ENCODE measurements around the gene BMI1.

GRCh38 chr10:22369434-22370072 is 48.7 kb downstream of the BMI1 start:
- TF ChIP-seq CTCF (IDR thresholded peaks at IDR 0.05) (no peak), EZH2 (IDR thresholded peaks at IDR 0.05) (no peak)
